HL-60 (cell line): ENCODE data around the gene ZNF219.

Source experiments
- DNase-seq, 2 experiments: peaks; one replicate each; pipeline ENCODE4 v3.0.0-alpha.2; 2010 to 2020; ENCODE audit warnings: low read depth in 1 of 2, low spot score in 1 of 2
- H3K27ac ChIP-seq: fragments of 250-450 bp; sonication (Bioruptor Pico); replicated peaks from 2 replicates; pipeline ENCODE4 v1.5.1; 2020; ENCODE audit warnings: mild to moderate bottlenecking, moderate library complexity
- H3K27me3 ChIP-seq: fragments of 250-450 bp; sonication (Bioruptor Pico); 2 replicates; pipeline ENCODE4 v1.5.1; 2021; ENCODE audit warnings: mild to moderate bottlenecking, moderate library complexity; ENCODE audit not compliant: insufficient read depth, poor library complexity, severe bottlenecking
- H3K4me3 ChIP-seq: replicated peaks from 2 replicates; pipeline ENCODE4 v1.5.1; 2011; ENCODE audit warnings: mild to moderate bottlenecking, control low read depth, low read length; ENCODE audit not compliant: insufficient read depth
- CTCF ChIP-seq: IDR thresholded peaks from one replicate; pipeline ENCODE4 v1.5.1; 2011; ENCODE audit warnings: low read length, control low read depth, inconsistent platforms; ENCODE audit not compliant: insufficient read depth
- GABPA ChIP-seq: IDR thresholded peaks from 2 replicates; pipeline ENCODE4 v1.6.1; 2012; ENCODE audit warnings: low read depth
- POLR2AphosphoS5 ChIP-seq: IDR thresholded peaks from 2 replicates; pipeline ENCODE4 v1.6.1; 2012; ENCODE audit warnings: low read depth
- REST ChIP-seq: IDR thresholded peaks from 2 replicates; pipeline ENCODE4 v1.6.1; 2012; ENCODE audit warnings: low read depth; ENCODE audit not compliant: insufficient replicate concordance
- SPI1 ChIP-seq: IDR thresholded peaks from 2 replicates; pipeline ENCODE4 v1.6.1; 2012; ENCODE audit warnings: low read depth, mild to moderate bottlenecking, borderline replicate concordance

ZNF219 gene

GRCh38 chr14:21077672-21078071, 20.8 kb downstream of the ZNF219 start:
- no peak for TF ChIP-seq GABPA
- H3K4me3 ChIP-seq: no peak overlapping the region
- H3K27ac ChIP-seq: no peak overlapping the region

GRCh38 chr14:21075719-21076437, 22.6 kb downstream of the ZNF219 start:
- DNase-seq: no peak
- no peak for TF ChIP-seq REST
- no peak for TF ChIP-seq GABPA
- no peak for TF ChIP-seq SPI1
- Histone ChIP-seq H3K4me3 (no peak overlapping the region), H3K27ac (no peak overlapping the region), H3K27me3 (no peaks in the 10 kb centered on the region)

More at GRCh38 chr14:21077672-21078071, 20.8 kb downstream of the ZNF219 start:
- no peaks in the 10 kb centered on the region for H3K27me3 ChIP-seq
- no peak for DNase-seq

GRCh38 chr14:21074398-21075272, 23.8 kb downstream of the ZNF219 start:
- TF ChIP-seq POLR2AphosphoS5 (no peak), REST (no peak), GABPA (no peak), CTCF (no peak), SPI1 (no peak)
- H3K27me3 ChIP-seq: no peaks in the 10 kb centered on the region
- DNase-seq: no peak
- H3K27ac ChIP-seq: no peak overlapping the region
- no peak overlapping the region for H3K4me3 ChIP-seq

- Histone ChIP-seq H3K27me3 (no peaks in the 10 kb centered on the region), H3K27ac (no peak overlapping the region), H3K4me3 (no peak overlapping the region)
- TF ChIP-seq CTCF (no peak), GABPA (no peak), REST (no peak), SPI1 (no peak), POLR2AphosphoS5 (no peak)
- no peak for DNase-seq
These were observed 24.5 kb downstream of the ZNF219 start for GRCh38 chr14:21073921-21074320.
